ENCODE data around the gene RASL12. TPM values are rescaled to one million over a fixed set of nuclear protein-coding genes. Genes with fewer than 3 reads are reported as not detected.

Gene RASL12
- total and polyA plus RNA-seq, 2 of the 8 experiments (the other 6 are each of a cell fraction or from before 2014, with no cell fraction given), result 9.5 to 10.3 TPM

GRCh38 chr15:65048241-65048640 is 19.6 kb downstream of the RASL12 start:
- no peaks in the 10 kb centered on the region for H3K23me2 ChIP-seq (ENCODE audit: low read depth, low read length)
- H3K79me1 ChIP-seq (ENCODE audit: low read depth, low read length), result no peaks in the 10 kb centered on the region
- H3K4me2 ChIP-seq (ENCODE audit: insufficient read depth in 1 of 2, low read depth in 2 of 2, low read length in 2 of 2), result no peak overlapping the region
- DNase-seq (ENCODE audit: low read depth in 1 of 2, low spot score in 2 of 2) (no peak), FAIRE-seq (no peak)
- H3K36me3 ChIP-seq (ENCODE audit: control insufficient read depth in 2 of 4, insufficient read depth in 4 of 4, low read length in 3 of 4), result no peaks in the 10 kb centered on the region
- H2AK5ac ChIP-seq (ENCODE audit: low read depth, low read length), result no peak overlapping the region
- no peak overlapping the region for H3K27ac ChIP-seq (ENCODE audit: low read depth, low read length)
- no peak overlapping the region for H4K8ac ChIP-seq (ENCODE audit: extremely low read depth, insufficient read depth, low read length)
- no peak overlapping the region for H2BK5ac ChIP-seq (ENCODE audit: low read depth, low read length)
- H4K20me1 ChIP-seq (replicated peaks in 1 of 2; ENCODE audit: control insufficient read depth in 1 of 2, insufficient read depth in 2 of 2, low read length in 2 of 2), result no peaks in the 10 kb centered on the region
- H3K14ac ChIP-seq (ENCODE audit: insufficient read length), result no peak overlapping the region
- no peaks in the 10 kb centered on the region for H3K79me2 ChIP-seq (ENCODE audit: control insufficient read depth in 1 of 2, insufficient read depth in 2 of 2, low read length in 2 of 2)
- H3K9me3 ChIP-seq (ENCODE audit: insufficient read depth in 2 of 2, low read depth in 1 of 2, low read length in 1 of 2), result no peaks in the 10 kb centered on the region
- H3K56ac ChIP-seq (replicated peaks; ENCODE audit: insufficient read length, low read depth, low read length), result no peak overlapping the region
- 76% methylated on average over 2 of the region's 2 CpGs; no CpG with 5 or more reads in 1 of the 2 experiments for WGBS, 2 experiments (ENCODE audit: extremely low coverage in 1 of 2, insufficient coverage in 1 of 2, insufficient read length in 1 of 2, insufficient replicate concordance in 2 of 2, low coverage in 1 of 2, low lambda C conversion rate in 2 of 2, missing lambda C conversion rate in 1 of 2)
- H3K4ac ChIP-seq (replicated peaks; ENCODE audit: insufficient read length, low read depth, low read length), result no peak overlapping the region
- no peak overlapping the region for H2BK120ac ChIP-seq (replicated peaks; ENCODE audit: low read depth, low read length)
- no peak overlapping the region for H4K5ac ChIP-seq (ENCODE audit: insufficient read length, low read depth, low read length)
- no peak overlapping the region for H3K18ac ChIP-seq (ENCODE audit: extremely low read depth, low read length)
- no peak overlapping the region for H3K9ac ChIP-seq (replicated peaks in 1 of 4; ENCODE audit: extremely low read depth in 1 of 4, low read depth in 3 of 4, low read length in 3 of 4)
- ChIA-PET CTCF (ENCODE audit: partially characterized antibody) (interaction anchor here (0.6 to 33.2 kb wide), 8 partner anchors 14 to 1635 kb away, joined by 3 to 1213 read pairs (median 4); partner anchors contain the start of genes KBTBD13 and RASL12), POLR2A (ENCODE audit: partially characterized antibody) (interaction anchor here (1.0 kb wide), 1 partner anchor 9 kb away, joined by 3 read pairs; no protein-coding TSS in a partner anchor)
- H3K27me3 ChIP-seq (replicated peaks in 1 of 4; ENCODE audit: control insufficient read depth in 3 of 4, extremely low read depth in 1 of 4, insufficient read depth in 3 of 4, low read length in 3 of 4), result no peaks in the 10 kb centered on the region; a peak in 2 of 7 replicates
- H3K23ac ChIP-seq (ENCODE audit: insufficient read length), result no peak overlapping the region
- no peak overlapping the region for H4K91ac ChIP-seq (replicated peaks; ENCODE audit: insufficient read length, low read length)
- H3K4me3 ChIP-seq (ENCODE audit: extremely low read depth in 1 of 4, insufficient read depth in 2 of 4, low read depth in 3 of 4, low read length in 4 of 4), result no peak overlapping the region
- no peak overlapping the region for H2AFZ ChIP-seq (ENCODE audit: low read length)
- no peak overlapping the region for H2BK20ac ChIP-seq (ENCODE audit: low read length)
- H2BK15ac ChIP-seq (ENCODE audit: low read length), result no peak overlapping the region
- H3K4me1 ChIP-seq (replicated peaks in 1 of 4; ENCODE audit: control insufficient read depth in 3 of 4, insufficient read depth in 4 of 4, low read length in 3 of 4), result no peaks in the 10 kb centered on the region; a peak in 1 of 7 replicates
- H2BK12ac ChIP-seq (ENCODE audit: low read depth, low read length), result no peak overlapping the region
- TF ChIP-seq SAP30 (IDR thresholded peaks at IDR 0.05; ENCODE audit: insufficient read depth, insufficient replicate concordance, low read length) (no peak), RXRA (IDR thresholded peaks at IDR 0.05; ENCODE audit: insufficient read depth, low read depth, low read length) (no peak), TEAD4 (IDR thresholded peaks at IDR 0.05; ENCODE audit: low read depth, low read length) (no peak), RAD21 (IDR thresholded peaks at IDR 0.05 in 1 of 2, conservative IDR thresholded peaks at IDR 0.05 in 1 of 2; ENCODE audit: low read depth in 2 of 2, low read length in 2 of 2) (no peak), BRCA1 (IDR thresholded peaks at IDR 0.05; ENCODE audit: low read depth, low read length) (no peak), PHF8 (conservative IDR thresholded peaks at IDR 0.05; ENCODE audit: low read depth, low read length) (no peak), TAF7 (optimal IDR thresholded peaks at IDR 0.05; ENCODE audit: borderline replicate concordance, low read depth, low read length) (no peak), SRF (IDR thresholded peaks at IDR 0.05; ENCODE audit: low read depth, low read length) (no peak), KDM5A (IDR thresholded peaks at IDR 0.05; ENCODE audit: low read length) (no peak), EP300 (IDR thresholded peaks at IDR 0.05; ENCODE audit: borderline replicate concordance in 1 of 2, low read depth in 2 of 2, low read length in 2 of 2) (no peak), TBP (IDR thresholded peaks at IDR 0.05; ENCODE audit: low read depth, low read length) (no peak), POLR2A (IDR thresholded peaks at IDR 0.05; ENCODE audit: control extremely low read depth in 1 of 2, low read depth in 2 of 2, low read length in 2 of 2) (no peak)
- TF ChIP-seq, protein P1, sequence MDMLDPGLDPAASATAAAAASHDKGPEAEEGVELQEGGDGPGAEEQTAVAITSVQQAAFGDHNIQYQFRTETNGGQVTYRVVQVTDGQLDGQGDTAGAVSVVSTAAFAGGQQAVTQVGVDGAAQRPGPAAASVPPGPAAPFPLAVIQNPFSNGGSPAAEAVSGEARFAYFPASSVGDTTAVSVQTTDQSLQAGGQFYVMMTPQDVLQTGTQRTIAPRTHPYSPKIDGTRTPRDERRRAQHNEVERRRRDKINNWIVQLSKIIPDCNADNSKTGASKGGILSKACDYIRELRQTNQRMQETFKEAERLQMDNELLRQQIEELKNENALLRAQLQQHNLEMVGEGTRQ (IDR thresholded peaks at IDR 0.05; ENCODE audit: low read length), result no peak
